K562 (cell line): Measurements from ENCODE around the gene CDH5.

ENCODE experiments used
- MYC ChIP-seq, 2 experiments: fragments of 250-450 bp in 1 of 2; sonication (Bioruptor Pico) in 1 of 2; IDR thresholded peaks; 2 replicates each; pipeline versions ENCODE4 v1.5.1 to v1.6.1; 2012 to 2021; ENCODE audit warnings: low read depth in 2 of 2, borderline replicate concordance in 1 of 2, improper control_type of control experiment in 1 of 2, low read length in 1 of 2, mild to moderate bottlenecking in 1 of 2, moderate library complexity in 1 of 2
- NRF1 ChIP-seq, 2 experiments: fragments of 450-650 bp; IDR thresholded peaks in 1 of 2; conservative IDR thresholded peaks in 1 of 2; 2 replicates each; pipeline ENCODE4 v1.6.1; 2014; ENCODE audit warnings: mild to moderate bottlenecking in 2 of 2
- RBBP5 ChIP-seq: fragments of 200-600 bp; sonication (generic); IDR thresholded peaks from 2 replicates; pipeline ENCODE4 v1.6.1; 2012; ENCODE audit warnings: borderline replicate concordance, mild to moderate bottlenecking, low read length, control low read depth, inconsistent platforms; ENCODE audit not compliant: insufficient read depth, poor library complexity, severe bottlenecking
- TEAD4 ChIP-seq, 2 experiments: sonication (generic) in 1 of 2; formaldehyde crosslinking in 1 of 2; IDR thresholded peaks; 2 replicates each; pipeline versions ENCODE4 v1.6.1 to v1.8.0; 2012 to 2022; ENCODE audit warnings: borderline replicate concordance in 1 of 2, inconsistent platforms in 1 of 2, low read length in 1 of 2, mild to moderate bottlenecking in 1 of 2, missing genetic modification reagents in 1 of 2
- ZNF57 ChIP-seq: fragments of 450-650 bp; formaldehyde crosslinking; IDR thresholded peaks from 2 replicates; pipeline ENCODE4 v1.4.0; 2020; ENCODE audit warnings: mild to moderate bottlenecking, moderate library complexity
- TF ChIP-seq, protein P1 (sequence below), 2 experiments: fragments of 150-350 bp in 1 of 2; IDR thresholded peaks; 2 replicates each; pipeline ENCODE4 v1.6.1; 2012 to 2016; ENCODE audit warnings: low read depth in 2 of 2, low read length in 2 of 2, mild to moderate bottlenecking in 1 of 2, moderate library complexity in 1 of 2
- TF ChIP-seq, protein P2 (sequence below), 3 experiments: IDR thresholded peaks in 2 of 3; conservative IDR thresholded peaks in 1 of 3; 2 replicates each; pipeline ENCODE4 v1.5.1; 2011 to 2012; ENCODE audit warnings: low read length in 3 of 3, mild to moderate bottlenecking in 3 of 3, control low read depth in 2 of 3, improper control_type of control experiment in 1 of 3, inconsistent platforms in 1 of 3, low read depth in 1 of 3, mixed read lengths in 1 of 3, moderate library complexity in 1 of 3; ENCODE audit not compliant: insufficient read depth in 2 of 3

DNA sequence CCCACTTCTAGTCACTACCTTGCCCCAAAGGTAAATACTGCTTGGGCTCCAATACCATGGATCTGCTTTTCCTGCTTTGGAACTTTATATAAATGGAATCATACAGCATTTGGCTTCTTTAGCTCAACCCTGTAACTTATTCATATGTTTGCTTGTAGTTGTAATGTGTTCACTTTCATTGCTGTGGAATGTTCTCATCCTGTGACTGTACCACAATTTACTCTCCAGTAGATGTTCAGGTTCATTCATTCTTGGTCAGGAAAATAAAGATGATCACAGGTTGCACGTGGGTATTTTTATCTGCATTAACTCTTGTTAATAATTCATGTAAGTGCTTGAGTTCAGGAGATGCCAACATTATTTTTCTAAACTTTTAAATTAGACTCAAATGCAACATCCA lies 53.9 kb downstream of the CDH5 start:
- TF ChIP-seq, protein P1, sequence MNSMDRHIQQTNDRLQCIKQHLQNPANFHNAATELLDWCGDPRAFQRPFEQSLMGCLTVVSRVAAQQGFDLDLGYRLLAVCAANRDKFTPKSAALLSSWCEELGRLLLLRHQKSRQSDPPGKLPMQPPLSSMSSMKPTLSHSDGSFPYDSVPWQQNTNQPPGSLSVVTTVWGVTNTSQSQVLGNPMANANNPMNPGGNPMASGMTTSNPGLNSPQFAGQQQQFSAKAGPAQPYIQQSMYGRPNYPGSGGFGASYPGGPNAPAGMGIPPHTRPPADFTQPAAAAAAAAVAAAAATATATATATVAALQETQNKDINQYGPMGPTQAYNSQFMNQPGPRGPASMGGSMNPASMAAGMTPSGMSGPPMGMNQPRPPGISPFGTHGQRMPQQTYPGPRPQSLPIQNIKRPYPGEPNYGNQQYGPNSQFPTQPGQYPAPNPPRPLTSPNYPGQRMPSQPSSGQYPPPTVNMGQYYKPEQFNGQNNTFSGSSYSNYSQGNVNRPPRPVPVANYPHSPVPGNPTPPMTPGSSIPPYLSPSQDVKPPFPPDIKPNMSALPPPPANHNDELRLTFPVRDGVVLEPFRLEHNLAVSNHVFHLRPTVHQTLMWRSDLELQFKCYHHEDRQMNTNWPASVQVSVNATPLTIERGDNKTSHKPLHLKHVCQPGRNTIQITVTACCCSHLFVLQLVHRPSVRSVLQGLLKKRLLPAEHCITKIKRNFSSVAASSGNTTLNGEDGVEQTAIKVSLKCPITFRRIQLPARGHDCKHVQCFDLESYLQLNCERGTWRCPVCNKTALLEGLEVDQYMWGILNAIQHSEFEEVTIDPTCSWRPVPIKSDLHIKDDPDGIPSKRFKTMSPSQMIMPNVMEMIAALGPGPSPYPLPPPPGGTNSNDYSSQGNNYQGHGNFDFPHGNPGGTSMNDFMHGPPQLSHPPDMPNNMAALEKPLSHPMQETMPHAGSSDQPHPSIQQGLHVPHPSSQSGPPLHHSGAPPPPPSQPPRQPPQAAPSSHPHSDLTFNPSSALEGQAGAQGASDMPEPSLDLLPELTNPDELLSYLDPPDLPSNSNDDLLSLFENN (IDR thresholded peaks at IDR 0.05; ENCODE audit: low read depth in 2 of 2, low read length in 2 of 2): no peak
- TF ChIP-seq TEAD4 (IDR thresholded peaks at IDR 0.05; ENCODE audit: low read length) (no peak), TEAD4 (CRISPR knock-in tag; IDR thresholded peaks at IDR 0.05; ENCODE audit: borderline replicate concordance) (no peak), ZNF57 (CRISPR knock-in tag) (no peak), NRF1 (conservative IDR thresholded peaks at IDR 0.05 in 1 of 2, IDR thresholded peaks at IDR 0.05 in 1 of 2) (no peak), RBBP5 (no peak), MYC (IDR thresholded peaks at IDR 0.05; ENCODE audit: low read depth, low read length) (no peak), MYC (CRISPR knock-in tag; IDR thresholded peaks at IDR 0.05; ENCODE audit: borderline replicate concordance, low read depth) (no peak)
- TF ChIP-seq, protein P2, sequence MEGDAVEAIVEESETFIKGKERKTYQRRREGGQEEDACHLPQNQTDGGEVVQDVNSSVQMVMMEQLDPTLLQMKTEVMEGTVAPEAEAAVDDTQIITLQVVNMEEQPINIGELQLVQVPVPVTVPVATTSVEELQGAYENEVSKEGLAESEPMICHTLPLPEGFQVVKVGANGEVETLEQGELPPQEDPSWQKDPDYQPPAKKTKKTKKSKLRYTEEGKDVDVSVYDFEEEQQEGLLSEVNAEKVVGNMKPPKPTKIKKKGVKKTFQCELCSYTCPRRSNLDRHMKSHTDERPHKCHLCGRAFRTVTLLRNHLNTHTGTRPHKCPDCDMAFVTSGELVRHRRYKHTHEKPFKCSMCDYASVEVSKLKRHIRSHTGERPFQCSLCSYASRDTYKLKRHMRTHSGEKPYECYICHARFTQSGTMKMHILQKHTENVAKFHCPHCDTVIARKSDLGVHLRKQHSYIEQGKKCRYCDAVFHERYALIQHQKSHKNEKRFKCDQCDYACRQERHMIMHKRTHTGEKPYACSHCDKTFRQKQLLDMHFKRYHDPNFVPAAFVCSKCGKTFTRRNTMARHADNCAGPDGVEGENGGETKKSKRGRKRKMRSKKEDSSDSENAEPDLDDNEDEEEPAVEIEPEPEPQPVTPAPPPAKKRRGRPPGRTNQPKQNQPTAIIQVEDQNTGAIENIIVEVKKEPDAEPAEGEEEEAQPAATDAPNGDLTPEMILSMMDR (IDR thresholded peaks at IDR 0.05 in 2 of 3, conservative IDR thresholded peaks at IDR 0.05 in 1 of 3; ENCODE audit: insufficient read depth in 2 of 3, low read depth in 1 of 3, low read length in 3 of 3): no peak
